ENCODE measurements around the gene ZBTB44.

DNA sequence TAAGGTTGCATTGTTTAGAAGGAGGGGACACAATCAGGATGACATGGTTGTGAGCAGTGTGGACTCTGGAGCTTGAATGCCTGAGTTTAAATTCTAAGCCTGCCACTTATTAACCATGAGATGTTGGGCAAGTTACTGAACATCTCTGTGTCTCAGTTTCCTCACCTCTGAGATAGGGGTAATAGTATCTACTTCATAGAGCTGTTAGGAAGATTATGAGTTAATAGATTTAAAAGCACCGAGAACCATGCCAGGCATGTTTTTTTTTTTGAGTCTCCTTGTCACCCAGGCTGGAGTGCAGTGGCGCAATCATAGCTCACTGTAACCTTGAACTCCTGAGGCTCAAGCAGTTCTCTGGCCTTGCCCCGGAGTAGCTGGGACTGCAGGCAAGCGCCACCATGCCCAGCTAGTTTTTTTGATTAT is 121.9 kb downstream of the ZBTB44 start:
- no peak for TF ChIP-seq EZH2 (IDR thresholded peaks at IDR 0.05; ENCODE audit: low read length, missing control alignments)
- TF ChIP-seq CTCF (conservative IDR thresholded peaks at IDR 0.05 in 1 of 2, IDR thresholded peaks at IDR 0.05 in 1 of 2; ENCODE audit: low read depth in 1 of 2, low read length in 2 of 2): no peak

All from fibroblast of lung (primary cell).